GM21825 (cell line): ENCODE measurements around the gene JADE2.

Experiments used
- ATAC-seq: cut with Tn5 transposase; IDR thresholded peaks from one replicate; pipeline ENCODE4 v1.9.1; 2021; ENCODE audit warnings: mild to moderate bottlenecking, moderate library complexity; ENCODE audit not compliant: unreplicated experiment

The JADE2 gene

DNA sequence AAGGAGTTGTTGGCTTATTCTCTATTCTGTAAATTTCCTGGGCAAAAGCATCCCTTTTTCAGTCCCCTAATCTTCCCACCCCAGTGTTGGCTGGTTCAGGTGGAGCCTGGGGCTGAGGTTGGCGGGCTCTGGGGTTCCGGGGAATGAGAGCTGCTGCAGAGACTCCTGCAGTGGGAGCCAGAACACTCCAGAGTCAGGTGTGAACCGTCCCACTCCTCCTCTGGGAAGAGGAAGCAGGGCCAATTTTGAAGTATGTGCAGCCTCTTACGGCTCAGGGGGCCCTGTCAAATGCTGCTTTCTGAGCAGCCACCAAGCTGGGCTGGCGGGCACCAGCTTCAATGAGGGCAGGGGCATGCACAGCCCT, 42.8 kb downstream of the JADE2 start:
- ATAC-seq: no peak

DNA sequence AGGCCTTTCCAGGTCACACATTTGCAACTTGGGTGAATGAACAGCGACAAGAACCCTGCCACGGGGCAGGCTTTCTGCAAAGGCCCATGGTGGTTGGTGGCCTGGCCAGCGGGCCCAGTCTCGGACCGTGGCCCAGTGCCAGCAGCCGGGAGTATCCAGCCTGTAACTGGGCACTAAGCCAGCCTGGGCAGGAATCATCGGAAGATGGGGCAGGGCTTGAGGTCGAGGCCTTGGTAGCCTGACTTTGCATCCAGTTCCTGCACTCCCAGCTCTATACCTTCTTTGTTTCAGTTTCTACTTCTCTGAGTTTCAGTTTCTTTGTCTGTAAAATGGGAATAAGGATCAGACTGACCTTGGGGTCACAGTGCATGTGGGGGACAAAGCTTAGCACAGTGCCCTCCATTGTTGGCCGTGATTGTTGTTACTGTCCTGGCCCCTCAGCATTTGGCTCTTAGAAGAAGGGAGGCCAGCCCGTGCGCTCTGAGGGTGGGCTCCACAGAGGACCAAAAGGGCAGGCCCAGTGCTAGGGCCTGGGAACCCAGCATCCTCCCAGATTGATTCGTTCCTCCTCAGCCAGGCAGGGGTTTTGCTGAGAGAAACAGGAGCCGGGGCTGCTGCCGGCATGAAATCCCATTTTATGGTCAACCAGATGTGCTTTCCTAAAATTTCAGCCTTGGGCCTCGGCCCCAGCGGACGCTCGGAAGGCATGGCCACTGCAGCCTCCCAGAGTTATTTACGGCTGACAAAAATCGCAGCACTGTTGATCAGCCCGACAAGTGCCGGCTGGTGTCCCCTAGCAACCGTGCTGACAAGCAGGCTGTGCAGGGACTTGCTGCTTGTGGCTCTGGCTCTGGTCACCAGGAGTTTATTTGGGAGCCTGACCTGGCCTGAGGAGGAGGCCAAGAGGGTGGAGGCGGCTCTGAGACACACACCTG, 43.6 kb downstream of the JADE2 start:
- ATAC-seq: no peak

DNA sequence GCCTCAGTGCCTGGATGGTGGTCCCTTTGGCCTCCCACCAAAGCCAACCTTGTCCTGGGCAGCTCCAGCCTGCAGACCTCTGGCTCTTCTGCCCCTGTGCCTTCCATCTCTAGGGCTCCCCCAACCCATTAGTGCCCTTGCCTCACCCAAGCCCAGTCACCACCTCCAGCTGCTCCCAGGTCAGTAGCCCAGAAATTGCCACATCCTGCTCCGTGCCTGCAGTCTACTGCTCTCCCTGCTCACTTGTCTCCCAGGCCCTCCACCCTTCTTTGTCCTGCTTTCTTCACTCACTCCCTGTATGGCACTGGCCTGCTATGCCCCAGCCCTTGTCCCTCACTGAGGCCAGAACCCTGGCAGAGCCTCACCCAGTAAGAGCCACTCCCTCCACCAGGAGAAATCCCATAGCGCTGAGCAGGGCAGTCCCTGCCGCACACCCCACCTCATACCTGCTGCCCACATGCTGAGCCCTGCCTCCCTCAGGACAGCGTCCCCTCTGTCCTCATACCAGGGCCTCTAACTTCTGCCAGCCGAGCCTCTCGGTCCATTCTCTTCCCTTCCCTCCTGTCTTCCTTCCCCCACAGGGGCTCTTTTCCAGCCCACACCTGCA, 44.4 kb downstream of the JADE2 start:
- ATAC-seq: no peak

DNA sequence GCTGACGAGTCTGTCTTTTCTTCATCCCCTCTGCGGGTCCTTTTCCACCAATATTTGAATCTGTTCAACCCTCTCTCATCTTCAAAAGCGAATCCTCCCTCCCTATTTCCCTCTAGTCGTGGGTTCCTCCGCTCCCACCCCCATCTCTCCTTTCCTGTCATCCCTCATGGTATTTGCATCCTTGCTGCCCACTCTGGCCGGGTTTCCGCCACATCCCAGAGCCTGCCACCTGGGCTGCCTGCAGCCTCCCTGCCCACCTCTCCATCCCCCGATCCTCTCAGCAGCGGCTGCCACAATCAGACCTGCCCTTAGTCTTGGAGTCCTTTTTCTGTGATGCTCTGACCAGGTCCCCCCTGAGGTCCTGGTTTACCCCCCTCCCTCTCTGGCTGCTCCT, 44.9 kb downstream of the JADE2 start:
- no peak for ATAC-seq

DNA sequence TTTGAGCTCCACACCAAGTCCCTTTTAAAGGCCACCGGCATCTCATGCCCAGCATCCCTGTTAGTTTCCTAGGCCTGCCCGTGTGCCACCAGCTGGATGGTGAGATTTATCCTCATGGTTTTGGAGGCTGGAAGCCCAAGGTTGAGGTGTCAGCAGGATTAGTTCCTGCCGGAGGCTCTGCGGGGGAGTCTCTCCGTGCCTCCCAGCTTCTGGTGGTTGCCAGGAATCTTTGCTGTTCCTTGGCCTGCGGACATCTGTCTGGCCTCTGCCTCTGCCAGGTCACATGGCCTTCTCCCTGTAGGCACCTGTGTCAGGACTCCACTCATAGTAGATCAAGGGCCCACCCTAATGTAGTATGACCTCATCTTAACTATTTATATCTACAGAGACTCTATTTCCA, 45.4 kb downstream of the JADE2 start:
- no peak for ATAC-seq

DNA sequence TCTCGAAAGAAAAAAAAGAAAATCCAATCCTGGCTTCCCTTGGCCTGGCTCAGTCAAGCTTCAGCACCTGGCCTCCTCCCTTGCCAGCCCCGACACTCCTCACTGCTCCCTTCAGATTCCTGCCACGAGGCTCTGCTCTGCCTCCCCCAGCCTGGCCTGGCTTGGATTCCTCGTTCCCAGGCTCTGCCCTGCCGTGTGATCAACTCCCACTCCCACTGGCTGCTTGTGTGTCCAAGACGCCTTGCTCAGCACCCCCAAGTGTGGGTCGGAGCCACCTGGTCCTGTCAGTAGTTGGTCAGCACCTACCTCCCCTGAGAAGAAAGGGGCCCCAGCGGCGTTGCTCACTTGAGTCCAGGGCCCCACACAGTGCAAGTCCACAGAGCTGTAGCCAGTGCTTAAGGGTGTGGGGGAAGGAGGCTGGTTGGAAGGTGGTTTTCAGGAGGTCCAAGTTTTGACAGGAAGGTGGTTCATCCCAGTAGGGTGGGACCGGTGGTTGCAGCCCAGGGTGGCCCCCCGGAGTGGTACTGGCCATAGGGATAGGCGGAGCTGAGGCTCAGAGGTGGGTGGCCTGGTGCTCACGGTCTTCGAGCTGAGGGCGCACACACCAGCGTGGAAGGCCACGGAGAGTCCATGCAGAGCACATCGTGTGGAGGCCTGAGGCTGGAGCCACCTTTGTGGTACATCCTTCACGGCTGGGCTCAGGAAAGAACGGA, 46.4 kb downstream of the JADE2 start:
- no peak for ATAC-seq

DNA sequence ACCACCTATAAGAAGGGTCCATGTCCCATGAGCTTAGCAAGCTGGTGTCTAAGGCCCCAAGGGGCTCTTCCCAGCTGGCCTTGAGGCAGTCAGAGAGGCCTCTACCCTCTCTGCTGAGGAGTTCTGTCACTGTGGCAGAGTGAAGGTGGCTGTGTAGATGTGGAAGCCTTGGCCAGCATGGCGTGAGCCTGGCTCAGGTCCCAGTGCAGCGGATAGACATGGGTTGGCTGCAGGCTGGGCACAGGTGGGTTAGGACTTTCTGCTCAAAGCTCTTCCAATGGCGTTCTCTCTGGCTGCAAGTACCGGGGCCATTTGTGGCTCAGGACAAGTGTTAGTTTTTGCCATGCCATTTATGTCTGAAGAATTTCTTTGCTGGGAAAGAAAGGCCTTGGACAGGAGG, 47.3 kb downstream of the JADE2 start:
- ATAC-seq: no peak

DNA sequence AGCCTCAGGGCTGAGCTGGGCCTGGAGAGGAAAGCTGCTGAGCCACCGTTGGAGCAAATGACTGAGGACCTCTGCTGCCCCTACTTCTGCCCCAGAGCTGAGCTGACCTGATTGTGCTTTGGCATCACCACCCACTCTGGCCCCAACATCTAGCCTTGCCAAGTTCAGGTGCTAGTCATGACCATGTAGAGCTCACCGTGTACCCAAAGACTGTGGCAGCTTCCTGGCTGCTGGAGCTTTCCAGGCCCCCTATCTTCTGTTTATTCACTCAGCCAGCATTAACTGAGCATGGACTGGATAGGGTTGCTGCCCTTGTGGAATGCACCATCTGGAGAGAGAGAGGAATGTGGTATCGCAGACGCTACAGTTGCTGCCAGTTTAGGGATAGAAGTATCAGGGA, 49.1 kb downstream of the JADE2 start:
- no peak for ATAC-seq

DNA sequence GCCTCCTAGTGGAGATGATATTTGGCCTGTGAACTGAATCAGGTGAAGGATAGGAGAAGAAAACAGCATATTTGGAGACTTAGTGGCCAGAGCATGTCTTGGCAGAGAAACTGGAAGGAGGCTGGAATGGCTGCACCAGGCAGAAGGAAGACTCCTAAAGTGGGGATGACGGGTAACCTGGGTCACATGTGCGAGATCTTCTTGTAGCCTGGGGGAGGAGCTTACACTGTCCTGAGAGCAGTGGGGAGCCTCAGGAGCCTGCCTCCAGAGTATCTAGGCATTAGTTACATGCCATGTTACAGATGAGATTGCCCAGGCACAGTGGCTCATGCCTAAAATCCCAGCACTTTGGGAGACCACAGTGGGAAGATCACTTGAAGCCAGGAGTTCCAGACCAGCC, 49.8 kb downstream of the JADE2 start:
- ATAC-seq: no peak

DNA sequence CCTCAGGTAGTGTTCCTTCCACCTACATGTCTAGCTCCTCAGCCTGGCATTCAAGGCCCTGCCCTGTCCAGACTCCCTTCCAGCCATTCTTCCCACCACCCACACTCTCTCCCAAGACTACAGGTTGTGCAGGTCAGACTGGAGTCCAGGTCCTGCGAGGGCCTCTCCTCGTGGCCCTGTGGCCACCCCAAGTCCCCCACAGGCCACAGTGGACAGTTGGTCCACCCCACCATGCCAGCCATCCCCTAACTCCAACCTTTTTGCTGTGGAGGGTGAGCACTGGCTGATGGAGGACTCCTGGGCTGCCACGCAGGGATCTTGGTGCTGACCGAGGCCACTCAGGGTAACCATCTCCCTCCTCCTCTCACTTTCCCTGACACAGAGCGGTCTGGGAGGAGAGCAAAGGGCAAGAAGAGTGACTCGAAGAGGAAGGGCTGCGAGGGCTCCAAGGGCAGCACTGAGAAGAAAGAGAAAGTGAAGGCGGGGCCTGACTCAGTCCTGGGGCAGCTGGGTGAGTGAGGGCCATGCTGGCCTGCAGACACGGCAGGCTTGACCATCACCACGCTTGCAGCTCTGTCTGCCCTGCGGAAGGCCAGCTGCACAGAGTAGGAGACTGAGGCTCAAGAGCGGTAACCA, 51.0 kb downstream of the JADE2 start:
- ATAC-seq: no peak

DNA sequence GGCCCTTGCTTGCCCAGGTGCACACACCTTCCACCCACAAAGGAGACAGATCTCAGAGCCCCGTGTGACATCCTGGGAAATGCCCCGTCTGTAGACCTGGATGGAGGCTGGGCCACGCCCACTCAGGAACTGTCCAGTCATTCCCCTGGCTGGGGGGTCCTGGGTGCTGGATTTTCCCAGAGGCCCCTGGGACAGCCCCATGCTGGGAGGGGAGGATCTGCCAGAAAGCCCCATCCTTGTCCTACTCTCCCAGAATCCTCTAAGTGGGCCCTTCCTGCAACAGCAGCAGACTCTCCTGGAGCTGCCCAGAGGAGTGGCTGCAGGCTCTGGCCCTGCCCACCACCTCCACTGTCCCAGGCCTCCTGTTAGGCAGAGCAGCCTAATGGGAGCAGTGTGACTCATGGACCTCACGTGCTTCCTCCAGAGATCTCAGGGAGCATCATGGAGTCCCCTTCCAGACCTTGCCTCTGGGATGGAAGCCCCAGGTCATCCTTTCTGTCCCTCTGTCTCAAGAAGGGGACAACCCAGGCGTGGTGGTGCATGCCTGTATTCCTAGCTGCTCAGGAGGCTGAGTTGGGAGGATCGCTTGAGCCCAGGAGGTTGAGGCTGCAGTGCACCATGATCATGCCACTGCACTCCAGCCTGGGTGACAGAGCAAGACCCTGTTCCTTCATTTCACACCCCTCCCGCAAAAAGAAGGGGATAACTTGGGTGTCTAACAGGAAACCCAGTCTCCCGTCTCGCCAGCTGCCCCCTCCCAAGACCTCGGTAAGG, 51.7 kb downstream of the JADE2 start:
- ATAC-seq: no peak

DNA sequence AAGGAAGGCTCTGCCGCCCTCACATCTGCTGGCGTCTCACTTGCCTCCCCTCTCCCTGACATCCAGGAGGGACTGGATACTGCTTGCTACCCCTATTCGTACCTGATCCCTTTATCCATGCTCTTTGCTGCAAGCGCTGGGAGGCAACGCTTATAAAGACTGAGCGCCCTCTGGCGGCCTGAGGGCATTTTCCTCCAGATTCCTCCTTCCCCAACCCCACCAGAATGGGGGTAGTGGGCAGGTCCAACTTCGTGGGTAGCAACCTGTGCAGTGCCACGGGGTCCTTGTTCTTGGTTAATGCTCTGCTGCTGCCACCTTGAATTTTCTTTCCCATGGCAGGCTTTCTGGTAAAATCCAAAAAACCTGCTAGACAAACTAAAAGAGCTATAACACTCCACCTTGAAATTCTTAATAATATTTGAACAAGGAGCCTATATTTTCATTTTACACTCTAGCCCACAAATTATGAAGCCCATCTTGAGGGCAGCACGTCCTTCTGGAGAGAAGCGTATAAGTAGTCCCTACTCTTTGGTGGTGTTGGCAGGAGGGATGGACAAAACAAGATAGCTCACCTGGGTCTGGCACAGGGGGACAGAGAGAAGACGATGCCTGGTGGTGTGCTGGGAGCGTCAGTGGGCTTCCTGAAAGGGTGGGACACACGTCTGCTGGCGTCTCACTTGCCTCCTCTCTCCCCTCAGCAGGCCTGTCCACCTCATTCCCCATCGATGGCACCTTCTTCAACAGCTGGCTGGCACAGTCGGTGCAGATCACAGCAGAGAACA, 52.5 kb downstream of the JADE2 start:
- no peak for ATAC-seq

DNA sequence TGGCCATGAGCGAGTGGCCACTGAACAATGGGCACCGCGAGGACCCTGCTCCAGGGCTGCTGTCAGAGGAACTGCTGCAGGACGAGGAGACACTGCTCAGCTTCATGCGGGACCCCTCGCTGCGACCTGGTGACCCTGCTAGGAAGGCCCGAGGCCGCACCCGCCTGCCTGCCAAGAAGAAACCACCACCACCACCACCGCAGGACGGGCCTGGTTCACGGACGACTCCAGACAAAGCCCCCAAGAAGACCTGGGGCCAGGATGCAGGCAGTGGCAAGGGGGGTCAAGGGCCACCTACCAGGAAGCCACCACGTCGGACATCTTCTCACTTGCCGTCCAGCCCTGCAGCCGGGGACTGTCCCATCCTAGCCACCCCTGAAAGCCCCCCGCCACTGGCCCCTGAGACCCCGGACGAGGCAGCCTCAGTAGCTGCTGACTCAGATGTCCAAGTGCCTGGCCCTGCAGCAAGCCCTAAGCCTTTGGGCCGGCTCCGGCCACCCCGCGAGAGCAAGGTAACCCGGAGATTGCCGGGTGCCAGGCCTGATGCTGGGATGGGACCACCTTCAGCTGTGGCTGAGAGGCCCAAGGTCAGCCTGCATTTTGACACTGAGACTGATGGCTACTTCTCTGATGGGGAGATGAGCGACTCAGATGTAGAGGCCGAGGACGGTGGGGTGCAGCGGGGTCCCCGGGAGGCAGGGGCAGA, 53.3 kb downstream of the JADE2 start:
- no peak for ATAC-seq

DNA sequence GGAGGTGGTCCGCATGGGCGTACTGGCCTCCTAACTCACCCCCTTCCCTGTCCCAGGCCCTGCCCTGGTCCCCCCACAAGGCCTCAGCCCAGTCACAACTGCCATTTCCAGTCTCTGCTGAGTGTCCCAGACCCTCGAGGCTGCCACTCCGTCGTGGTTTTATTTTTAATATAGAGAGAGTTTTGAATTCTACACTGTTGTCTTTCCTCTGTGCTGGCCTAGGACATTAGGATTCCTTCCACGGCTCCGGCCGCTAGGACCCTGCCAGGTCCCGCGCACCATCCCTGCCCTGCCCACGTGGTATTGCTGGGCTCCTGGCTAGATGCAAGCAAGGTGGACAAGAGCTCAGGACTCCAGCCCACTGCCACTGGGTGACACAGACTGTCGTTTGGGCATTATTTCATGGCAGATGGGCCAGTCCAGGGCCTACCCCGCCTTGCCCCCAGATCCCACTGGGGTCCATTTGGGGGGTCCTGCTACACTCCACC, 53.9 kb downstream of the JADE2 start:
- no peak for ATAC-seq

DNA sequence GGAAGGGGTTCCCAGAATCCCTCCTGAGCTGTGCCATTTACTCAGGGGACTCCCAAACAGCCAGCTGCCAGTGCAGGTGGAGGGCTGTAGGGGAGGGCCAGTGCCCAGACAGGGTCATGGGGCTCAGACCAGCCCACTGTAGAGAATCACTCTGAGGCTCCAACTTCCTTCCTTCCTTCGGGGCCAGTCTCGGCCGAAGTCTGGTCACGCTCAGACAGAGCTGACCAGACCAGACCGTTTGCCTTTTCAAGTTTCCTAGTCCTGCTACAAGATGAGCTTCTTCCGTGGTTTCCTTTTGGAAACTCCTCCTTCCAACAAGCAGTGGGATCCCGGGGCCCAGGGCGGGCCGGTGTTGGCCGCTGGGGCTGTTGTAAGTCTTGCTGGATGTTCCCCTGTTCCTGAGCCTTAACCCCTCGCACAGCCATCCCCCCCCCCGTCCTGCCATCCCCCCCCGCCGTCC, 54.6 kb downstream of the JADE2 start:
- no peak for ATAC-seq

DNA sequence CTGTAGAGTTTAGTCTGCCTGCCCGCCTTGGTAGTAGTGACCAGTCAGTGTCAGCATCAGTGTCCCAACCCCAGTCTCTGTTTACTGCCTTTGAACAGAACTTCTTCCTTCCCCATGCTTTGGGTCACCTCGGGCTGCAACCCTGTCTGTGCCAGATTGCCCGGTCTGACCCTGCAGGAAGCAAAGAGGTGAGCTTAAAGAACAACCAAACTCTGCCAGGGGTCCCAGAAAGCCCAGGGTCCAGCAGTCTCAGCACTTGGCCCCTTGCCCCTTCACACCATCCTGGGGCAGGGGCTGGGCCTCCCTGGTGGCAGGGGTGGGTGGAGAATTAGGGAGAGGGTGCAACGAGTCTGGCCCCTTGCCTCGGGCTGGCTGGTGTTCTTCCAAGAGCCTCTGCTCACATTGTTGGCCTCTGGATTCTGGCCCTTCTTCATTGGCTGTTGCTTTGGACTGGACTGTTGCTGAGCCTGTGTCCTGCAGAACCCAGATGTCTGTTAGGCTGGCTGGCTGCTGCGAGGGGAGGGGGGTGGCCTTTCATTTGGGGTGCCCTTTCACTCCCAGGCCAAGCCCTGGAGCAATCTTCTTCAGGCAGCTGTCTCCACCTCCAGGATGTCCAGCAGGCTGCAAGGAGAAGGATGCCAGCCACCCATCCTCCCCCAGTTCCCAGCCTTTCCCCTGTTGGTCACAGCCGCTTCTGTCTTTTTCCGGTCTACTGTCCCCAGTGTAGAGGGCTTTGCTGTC, 55.9 kb downstream of the JADE2 start:
- no peak for ATAC-seq

DNA sequence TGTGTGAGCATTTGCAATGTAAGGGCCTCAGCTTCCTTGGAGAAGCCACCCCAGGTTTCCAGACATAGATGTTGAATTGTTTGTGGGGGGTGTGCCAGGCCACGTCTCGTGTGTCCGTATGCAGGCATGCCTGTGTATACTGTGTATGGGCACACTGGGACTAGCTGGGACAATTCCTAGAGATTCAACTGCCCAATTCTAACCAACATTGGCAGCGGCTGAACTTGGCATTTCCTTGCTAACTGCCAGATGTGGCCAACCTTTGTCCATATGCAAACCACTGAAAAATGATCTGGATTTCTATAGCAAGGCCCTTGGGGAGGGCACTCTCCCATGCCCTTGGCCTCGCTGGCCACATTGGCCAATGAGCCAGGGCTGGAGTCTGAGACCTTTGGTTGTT, 56.8 kb downstream of the JADE2 start:
- ATAC-seq: no peak

DNA sequence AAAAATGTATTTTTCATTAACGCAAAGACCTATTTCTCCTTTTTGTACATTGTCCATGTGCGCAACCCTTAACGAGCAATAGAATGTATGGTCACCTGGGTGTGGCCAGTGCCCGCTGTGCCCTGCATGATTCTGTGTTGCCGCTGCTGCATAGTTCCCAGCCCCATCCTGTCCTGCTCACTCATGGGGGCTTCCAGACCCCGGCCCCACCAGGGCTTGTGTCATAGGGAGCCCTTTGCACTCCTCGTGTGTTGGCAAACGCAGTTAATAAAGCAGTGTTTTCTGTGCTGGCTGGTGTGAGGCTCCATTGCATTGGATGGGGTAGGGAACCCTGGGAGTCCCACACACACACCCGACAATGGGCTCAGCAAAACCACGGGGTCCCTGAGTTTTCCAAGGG, 57.5 kb downstream of the JADE2 start:
- ATAC-seq: no peak
